Progenitor cell of endocrine pancreas (in vitro differentiated cells): Measurements from ENCODE around the gene BPTF. TPM values are rescaled to one million over a fixed set of nuclear protein-coding genes. Genes with fewer than 3 reads are reported as not detected.

Source experiments
- DNase-seq: peaks from one replicate; pipeline ENCODE4 v3.0.0; 2021; ENCODE audit warnings: low spot score; ENCODE audit not compliant: unreplicated experiment
- H3K27ac Mint-ChIP-seq: 2 replicates; pipeline ENCODE4 v1.8.0; 2021; ENCODE audit warnings: mild to moderate bottlenecking, moderate library complexity, mixed read lengths
- H3K27me3 Mint-ChIP-seq: 2 replicates; pipeline ENCODE4 v1.8.0; 2021; ENCODE audit warnings: mixed read lengths
- H3K36me3 Mint-ChIP-seq: 2 replicates; pipeline ENCODE4 v1.8.0; 2022; ENCODE audit warnings: mixed read lengths; ENCODE audit not compliant: insufficient read depth
- H3K4me1 Mint-ChIP-seq: 2 replicates; pipeline ENCODE4 v1.8.0; 2021; ENCODE audit warnings: low read depth, mixed read lengths
- H3K4me3 Mint-ChIP-seq: 2 replicates; pipeline ENCODE4 v1.8.0; 2021; ENCODE audit warnings: low read depth, mild to moderate bottlenecking, moderate library complexity, mixed read lengths
- H3K9me3 Mint-ChIP-seq: 2 replicates; pipeline ENCODE4 v1.8.0; 2021; ENCODE audit warnings: low read depth, mixed read lengths
- CTCF ChIP-seq: fragments of 200-600 bp; sonication (generic); IDR thresholded peaks from one replicate; pipeline ENCODE4 v1.5.0; 2021; ENCODE audit warnings: antibody characterized with exemption, mild to moderate bottlenecking; ENCODE audit not compliant: unreplicated experiment
- total RNA-seq: library from RNA; stranded (reverse); gene quantifications from 2 replicates; pipeline ENCODE4 v1.2.1, GENCODE V29; 2021

BPTF gene
- total RNA-seq, 1 donor from 2014 or later = 194 TPM

DNA sequence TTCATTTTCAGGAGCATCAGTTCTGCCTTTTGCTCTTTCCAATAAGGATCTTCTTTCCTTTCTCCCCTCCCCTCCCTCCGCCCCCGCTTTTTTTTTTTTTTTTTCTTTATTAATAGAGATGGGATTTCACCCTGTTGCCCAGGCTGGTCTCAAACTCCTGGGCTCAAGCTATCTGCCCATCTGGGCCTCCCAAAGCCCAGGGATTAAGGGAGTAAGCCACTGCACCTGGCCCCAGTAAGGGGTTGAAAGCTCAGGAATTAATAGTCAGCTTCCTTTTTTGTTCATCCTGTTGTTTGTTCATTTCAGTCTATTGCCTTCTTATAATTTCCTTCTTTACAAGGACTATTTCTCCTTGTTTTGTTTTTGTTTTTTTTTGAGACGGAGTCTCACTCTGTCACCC, 178.9 kb downstream of the BPTF start:
- Mint-ChIP-seq H3K27me3 (peaks cover 2% of the 10 kb centered on the region), H3K4me1 (no peaks in the 10 kb centered on the region), H3K9me3 (no peaks in the 10 kb centered on the region), H3K4me3 (no peak overlapping the region), H3K27ac (no peak overlapping the region), H3K36me3 (no peaks in the 10 kb centered on the region)
- TF ChIP-seq CTCF = no peak
- DNase-seq = no peak

DNA sequence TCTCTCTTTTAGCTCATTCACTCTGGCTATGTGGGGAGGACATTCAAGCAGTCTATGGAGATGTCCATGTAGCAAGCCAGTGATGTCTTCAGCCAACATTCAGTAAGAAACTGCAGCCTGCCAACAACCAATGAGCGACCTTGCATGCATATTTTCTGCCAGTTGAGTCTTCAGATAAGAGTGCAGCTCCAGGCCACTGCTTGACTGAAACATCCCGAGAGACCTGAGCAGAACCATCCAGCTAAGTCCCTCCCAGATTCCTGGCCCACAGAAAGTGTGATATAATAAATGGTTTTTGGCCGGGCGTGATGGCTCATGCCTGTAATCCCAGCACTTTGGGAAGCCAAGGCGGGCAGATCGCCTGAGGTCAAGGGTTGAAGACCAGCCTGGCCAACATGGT, 181.5 kb downstream of the BPTF start:
- Mint-ChIP-seq H3K4me1 (no peaks in the 10 kb centered on the region), H3K27ac (no peak overlapping the region), H3K27me3 (peaks cover 2% of the 10 kb centered on the region), H3K9me3 (no peaks in the 10 kb centered on the region), H3K4me3 (no peak overlapping the region), H3K36me3 (no peaks in the 10 kb centered on the region)
- no peak for TF ChIP-seq CTCF
- DNase-seq = no peak

GRCh38 chr17:68011199-68011665, 185.9 kb downstream of the BPTF start:
- no peak for DNase-seq
- Mint-ChIP-seq H3K9me3 (no peaks in the 10 kb centered on the region), H3K4me3 (peak overlapping the region; percentile 49), H3K27ac (no peak overlapping the region), H3K27me3 (peaks cover 2% of the 10 kb centered on the region), H3K4me1 (no peaks in the 10 kb centered on the region), H3K36me3 (no peaks in the 10 kb centered on the region)
- TF ChIP-seq CTCF = peak; percentile 73

GRCh38 chr17:68013385-68013784, 188.1 kb downstream of the BPTF start:
- no peak for DNase-seq
- Mint-ChIP-seq H3K4me1 (no peaks in the 10 kb centered on the region), H3K27ac (no peak overlapping the region), H3K36me3 (no peaks in the 10 kb centered on the region), H3K4me3 (no peak overlapping the region), H3K27me3 (peaks cover 2% of the 10 kb centered on the region), H3K9me3 (no peaks in the 10 kb centered on the region)
- no peak for TF ChIP-seq CTCF

DNA sequence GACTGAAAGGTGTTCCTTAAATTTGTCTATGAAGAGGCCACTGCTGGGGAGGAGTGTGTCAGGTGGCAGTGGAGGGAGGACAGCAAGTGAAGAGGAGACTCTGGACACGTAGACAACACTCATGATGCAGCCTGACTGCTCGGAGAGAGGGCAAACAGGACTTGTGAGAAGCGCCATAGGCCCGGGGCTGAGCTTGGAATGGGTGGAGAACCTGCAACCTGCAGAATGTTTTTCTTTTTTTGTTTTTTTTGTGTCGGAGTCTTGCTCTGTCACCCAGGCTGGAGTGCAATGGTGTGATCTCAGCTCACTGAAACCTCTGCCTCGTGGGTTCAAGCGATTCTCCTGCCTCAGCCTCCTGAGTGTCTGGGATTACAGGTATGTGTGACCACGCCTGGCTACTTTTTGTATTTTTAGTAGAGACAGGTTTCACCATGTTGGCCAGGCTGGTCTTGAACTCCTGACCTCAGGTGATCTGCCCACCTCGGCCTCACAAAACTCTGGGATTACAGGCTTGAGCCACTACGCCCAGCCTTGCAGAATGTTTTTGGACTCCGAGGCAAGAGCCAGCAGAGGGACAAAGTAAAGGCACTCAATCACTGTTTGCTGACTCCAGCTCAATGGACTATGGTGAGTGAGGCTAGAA, 189.9 kb downstream of the BPTF start:
- Mint-ChIP-seq H3K27me3 (no peaks in the 10 kb centered on the region), H3K4me1 (peaks cover 2% of the 10 kb centered on the region)

More for the DNA sequence above, 189.9 kb downstream of the BPTF start:
- Mint-ChIP-seq H3K4me3 (no peak overlapping the region), H3K36me3 (peaks cover 2% of the 10 kb centered on the region), H3K27ac (peak overlapping the region; percentile 10), H3K9me3 (no peaks in the 10 kb centered on the region)
- TF ChIP-seq CTCF = no peak
- DNase-seq = no peak
